HG02571 (cell line): ENCODE data around the gene AZU1.
"Not testable (repeated sequence)": the region's sequence is repeated elsewhere in the genome, so short reads cannot be mapped to it uniquely, and the experiment has no call there.

Source experiments
- ATAC-seq: cut with Tn5 transposase; IDR thresholded peaks from one replicate; pipeline ENCODE4 v1.9.1; 2021; ENCODE audit warnings: mild to moderate bottlenecking, moderate library complexity; ENCODE audit not compliant: unreplicated experiment

The AZU1 gene

DNA sequence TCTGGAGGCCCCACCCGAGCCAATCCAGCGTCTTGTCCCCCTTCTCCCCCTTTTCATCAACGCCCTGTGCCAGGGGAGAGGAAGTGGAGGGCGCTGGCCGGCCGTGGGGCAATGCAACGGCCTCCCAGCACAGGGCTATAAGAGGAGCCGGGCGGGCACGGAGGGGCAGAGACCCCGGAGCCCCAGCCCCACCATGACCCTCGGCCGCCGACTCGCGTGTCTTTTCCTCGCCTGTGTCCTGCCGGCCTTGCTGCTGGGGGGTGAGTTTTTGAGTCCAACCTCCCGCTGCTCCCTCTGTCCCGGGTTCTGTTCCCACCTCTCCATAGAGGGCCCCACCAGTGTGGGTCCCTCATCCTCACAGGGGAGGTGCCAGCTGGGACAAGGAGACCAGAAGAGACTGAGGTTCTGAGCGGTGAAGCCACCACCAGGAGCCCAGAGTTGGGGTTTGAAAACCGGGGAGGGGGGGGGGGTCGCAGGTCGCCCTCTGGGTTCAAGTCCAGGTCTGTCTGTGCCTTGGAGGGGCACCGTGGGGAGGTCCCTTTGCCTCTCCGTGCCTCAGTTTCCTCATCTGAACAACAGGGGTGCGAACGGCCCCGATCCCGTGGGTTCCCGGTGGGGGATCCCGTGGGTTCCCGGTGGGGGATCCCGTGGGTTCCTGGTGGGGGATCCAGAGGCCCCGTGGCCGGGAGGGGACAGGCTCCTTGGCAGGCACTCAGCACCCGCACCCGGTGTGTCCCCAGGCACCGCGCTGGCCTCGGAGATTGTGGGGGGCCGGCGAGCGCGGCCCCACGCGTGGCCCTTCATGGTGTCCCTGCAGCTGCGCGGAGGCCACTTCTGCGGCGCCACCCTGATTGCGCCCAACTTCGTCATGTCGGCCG lies 24.7 kb downstream of the AZU1 start, which contains the start of gene ELANE:
Gene ELANE, plus strand, starts transcription at position 168 of the 878 bp plus-strand sequence. Its CDS starts 26 bp downstream, at position 194.
- ATAC-seq, result no peak

DNA sequence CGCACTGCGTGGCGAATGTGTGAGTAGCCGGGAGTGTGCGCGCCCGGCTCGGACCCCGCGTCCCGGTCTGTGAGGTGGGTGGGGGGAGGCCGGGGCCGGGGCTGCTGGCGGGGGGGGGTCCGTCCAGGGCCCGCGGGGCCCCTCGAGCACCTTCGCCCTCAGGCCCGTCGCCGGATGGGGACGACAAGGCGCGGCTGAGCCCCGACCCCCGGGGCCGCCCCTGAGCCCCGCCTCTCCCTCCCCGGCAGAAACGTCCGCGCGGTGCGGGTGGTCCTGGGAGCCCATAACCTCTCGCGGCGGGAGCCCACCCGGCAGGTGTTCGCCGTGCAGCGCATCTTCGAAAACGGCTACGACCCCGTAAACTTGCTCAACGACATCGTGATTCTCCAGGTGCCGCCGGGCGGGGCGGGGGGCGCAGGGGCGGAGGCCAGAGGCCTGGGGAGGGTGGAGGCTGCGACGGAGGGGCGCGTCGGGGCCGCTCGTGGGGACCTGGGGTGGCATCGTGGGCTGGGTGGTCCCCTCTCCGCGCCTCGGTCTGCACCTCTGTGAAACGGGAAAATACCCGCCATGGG lies 25.5 kb downstream of the AZU1 start:
- no peak for ATAC-seq

DNA sequence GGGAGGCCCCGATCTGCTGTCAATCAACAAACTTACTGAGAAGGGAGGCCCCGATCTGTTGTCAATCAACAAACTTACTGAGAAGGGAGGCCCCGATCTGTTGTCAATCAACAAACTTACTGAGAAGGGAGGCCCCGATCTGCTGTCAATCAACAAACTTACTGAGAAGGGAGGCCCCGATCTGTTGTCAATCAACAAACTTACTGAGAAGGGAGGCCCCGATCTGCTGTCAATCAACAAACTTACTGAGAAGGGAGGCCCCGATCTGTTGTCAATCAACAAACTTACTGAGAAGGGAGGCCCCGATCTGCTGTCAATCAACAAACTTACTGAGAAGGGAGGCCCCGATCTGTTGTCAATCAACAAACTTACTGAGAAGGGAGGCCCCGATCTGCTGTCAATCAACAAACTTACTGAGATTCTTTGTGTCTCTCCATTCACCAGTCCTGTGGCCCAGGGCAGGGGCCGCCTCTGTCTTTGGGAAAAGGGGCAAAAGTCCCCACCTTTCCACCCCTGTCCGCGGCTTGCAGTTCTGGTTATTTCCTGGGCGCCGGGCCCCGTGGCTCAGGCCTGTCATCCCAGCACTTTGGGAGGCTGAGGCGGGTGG lies 26.1 kb downstream of the AZU1 start:
- ATAC-seq, result not testable (repeated sequence)

DNA sequence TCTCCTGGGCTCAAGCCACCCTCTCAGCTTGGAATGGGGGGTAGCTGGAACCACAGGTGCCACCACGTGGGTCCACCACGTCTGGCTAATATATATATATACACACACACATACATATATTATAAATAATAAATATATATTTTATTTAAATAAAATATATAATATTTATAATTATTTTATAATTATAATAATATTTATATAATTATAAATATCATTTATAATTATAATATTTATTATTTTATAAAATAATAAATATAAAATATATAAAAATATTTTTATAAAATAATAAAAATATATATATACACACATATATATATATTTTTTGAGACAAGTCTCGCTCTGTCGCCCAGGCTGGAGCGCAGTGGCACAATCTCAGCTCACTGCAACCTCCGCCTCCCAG lies 26.9 kb downstream of the AZU1 start:
- no peak for ATAC-seq

DNA sequence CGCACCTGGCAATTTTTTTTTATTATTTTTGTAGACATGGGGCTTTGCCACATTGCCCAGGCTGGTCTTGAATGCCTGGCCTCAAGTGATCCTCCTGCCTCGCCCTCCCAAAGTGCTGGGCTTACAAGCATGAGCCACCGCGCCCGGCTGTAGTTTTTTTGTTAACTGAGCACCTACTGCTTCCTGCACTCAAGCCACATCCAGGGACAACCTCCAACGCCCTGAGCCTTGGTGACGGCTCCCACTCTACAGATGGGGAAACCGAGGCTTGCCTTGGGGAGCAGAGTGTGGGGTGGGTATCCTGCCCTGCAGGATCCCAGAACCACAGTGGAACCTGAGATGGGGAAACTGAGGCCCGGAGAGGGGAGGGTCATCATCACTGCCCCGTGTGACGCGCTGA lies 27.5 kb downstream of the AZU1 start:
- ATAC-seq, result no peak

DNA sequence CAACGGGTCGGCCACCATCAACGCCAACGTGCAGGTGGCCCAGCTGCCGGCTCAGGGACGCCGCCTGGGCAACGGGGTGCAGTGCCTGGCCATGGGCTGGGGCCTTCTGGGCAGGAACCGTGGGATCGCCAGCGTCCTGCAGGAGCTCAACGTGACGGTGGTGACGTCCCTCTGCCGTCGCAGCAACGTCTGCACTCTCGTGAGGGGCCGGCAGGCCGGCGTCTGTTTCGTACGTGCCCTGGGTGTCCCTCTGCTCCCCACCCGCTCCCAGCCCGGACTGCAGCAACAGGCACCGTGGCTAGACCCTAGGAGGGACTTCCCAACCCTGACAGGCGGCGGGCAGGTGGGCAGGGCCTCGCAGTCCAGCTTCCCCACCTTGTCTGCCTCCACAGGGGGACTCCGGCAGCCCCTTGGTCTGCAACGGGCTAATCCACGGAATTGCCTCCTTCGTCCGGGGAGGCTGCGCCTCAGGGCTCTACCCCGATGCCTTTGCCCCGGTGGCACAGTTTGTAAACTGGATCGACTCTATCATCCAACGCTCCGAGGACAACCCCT lies 28.0 kb downstream of the AZU1 start:
- no peak for ATAC-seq

DNA sequence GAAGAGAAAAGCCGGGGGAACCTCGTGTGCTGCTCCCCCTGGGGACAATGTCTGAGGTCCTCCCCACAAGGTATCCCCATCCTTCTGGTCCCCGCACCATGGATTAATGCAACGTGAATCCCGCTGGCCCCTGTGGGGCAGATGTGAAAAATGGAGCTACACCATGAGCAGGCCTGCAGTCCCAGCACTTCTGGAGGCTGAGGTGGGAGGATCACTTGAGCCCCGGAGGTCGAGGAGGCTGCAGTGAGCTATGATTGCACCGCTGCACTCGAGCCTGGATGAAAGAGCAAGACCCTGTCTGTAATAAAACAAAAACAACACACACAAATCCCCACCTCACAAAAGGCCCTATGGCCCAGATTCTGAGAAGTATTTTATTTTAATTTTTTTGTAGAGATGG lies 30.6 kb downstream of the AZU1 start:
- ATAC-seq, result no peak

DNA sequence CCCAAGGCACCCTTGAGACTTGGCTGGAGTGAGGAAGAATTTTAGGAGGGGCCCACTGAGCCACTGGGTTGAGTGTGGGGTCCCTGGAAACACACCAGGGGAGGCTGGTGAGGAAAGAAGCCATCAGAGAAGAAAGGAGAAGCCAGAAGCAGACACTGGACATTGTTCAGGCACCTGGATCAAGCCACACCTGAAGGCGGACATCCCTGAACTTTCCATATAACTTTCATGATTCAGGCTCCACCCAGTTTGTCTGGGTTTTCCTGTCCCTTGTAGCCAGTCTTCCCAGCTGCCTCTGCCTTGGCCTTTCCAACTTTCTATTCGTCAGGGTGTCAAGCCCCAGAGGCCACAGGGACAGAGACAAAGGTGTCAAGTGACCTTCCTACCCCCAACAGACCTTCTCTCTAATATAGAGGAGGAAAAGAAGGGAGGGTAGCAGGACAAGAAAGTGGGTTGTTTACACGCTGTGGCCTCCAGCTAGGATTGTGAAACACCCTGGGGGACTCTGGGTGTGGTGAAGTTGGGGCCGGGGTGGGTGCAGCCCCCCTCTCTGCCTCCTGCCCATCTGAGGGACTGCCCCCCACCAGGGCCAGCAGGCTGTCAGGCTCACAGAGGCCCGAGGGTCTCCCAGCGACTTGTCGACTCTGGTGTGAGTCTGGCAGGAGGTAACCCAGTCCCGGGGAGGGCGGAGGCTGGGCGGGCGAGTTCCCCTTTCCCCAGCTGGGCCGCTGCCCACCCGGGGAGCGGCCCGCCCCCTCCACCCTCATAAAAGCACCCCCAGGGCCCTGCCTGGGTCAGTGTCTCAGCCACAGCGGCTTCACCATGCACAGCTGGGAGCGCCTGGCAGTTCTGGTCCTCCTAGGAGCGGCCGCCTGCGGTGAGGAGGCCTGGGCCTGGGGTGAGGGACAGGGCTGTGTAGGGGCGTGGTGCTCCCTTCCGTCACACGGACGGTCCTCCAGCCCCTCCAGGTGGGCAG lies 31.5 kb downstream of the AZU1 start, which contains the start of gene CFD:
Gene CFD, plus strand, starts transcription at position 797 of the 976 bp plus-strand sequence. Its CDS starts 26 bp downstream, at position 823.
- no peak for ATAC-seq

DNA sequence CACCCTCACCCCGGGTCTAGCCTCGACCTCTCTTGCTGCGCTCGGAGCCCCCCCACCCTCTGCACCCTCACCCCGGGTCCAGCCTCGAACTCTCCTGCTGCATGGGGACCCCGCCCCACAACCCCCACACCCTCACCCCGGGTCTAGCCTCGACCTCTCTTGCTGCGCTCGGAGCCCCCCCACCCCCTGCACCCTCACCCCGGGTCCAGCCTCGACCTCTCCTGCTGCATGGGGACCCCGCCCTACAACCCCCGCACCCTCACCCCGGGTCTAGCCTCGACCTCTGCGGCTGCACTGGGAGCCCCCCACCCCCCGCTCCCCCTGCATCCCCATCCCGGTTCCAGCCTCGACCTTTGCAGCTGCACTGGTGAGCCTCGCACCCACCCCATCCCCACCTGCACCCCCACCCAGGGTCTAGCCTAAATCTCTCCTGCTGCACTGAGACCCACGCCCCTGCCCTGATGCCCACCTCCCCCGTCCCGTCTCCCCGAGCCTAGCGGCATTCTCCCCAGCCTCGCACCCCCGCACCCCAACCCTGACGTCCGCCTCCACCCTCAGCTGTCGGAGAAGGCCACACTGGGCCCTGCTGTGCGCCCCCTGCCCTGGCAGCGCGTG lies 33.6 kb downstream of the AZU1 start:
- no peak for ATAC-seq

DNA sequence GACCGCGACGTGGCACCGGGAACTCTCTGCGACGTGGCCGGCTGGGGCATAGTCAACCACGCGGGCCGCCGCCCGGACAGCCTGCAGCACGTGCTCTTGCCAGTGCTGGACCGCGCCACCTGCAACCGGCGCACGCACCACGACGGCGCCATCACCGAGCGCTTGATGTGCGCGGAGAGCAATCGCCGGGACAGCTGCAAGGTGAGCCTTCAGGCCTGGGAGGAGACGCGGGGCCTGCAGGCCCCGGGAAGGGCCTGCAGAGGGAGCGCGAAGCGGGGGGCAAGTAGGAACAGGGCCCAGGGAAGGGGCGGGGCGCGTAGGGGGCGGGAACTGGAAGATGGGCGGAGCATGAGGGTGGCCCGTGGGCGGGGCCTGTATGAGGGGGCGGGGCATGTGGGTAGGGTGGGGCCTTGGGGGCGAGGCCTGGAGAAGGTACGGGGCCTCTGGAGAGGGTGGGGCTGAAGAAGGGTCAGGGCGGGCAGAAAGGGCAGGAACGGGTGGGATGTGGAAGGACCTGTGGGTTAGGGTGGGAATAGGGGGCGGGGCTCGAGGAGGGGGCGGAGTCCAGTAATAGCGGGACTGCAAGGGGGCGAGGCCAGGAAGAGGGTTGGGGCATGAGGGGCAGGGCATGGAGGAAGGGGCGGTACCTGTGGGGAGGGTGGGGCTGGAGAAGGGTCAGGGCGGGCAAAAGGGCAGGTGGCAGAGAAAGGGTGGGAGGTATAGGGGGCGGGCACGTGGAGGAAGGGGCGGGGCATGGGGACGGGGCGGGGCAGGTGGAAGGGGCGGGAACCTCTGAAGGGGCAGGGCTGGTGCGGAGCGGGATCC lies 34.3 kb downstream of the AZU1 start:
- ATAC-seq, result no peak

DNA sequence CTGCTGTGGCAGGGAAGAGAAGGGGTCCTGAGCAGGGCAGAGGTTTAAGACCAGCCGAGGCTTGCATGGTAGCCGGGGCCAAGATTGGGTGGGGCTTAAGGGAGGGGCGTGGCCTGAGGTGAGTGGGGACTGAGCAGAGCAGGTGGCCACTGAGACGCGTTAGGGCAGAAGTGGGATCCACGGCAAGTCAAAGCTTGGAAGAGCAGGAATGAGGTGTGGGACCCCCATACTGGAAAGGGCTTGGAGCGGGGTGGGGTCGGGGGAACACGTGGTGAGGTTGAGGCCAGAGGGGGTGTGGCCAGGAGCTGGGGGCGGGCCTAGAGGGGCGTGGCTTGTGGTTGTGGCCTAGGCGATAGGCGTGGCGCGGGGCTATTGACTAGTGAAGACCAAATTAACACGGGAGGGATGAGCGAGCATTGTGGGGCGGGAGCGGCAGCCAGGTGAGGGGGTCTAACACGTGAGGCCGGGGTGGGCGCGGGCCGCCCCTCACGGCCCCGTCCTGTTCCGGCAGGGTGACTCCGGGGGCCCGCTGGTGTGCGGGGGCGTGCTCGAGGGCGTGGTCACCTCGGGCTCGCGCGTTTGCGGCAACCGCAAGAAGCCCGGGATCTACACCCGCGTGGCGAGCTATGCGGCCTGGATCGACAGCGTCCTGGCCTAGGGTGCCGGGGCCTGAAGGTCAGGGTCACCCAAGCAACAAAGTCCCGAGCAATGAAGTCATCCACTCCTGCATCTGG lies 35.1 kb downstream of the AZU1 start:
- ATAC-seq, result no peak

DNA sequence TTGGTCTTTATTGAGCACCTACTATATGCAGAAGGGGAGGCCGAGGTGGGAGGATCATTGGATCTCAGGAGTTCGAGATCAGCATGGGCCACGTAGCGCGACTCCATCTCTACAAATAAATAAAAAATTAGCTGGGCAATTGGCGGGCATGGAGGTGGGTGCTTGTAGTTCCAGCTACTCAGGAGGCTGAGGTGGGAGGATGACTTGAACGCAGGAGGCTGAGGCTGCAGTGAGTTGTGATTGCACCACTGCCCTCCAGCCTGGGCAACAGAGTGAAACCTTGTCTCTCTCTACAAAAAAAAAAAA lies 35.6 kb downstream of the AZU1 start:
- ATAC-seq, result no peak

DNA sequence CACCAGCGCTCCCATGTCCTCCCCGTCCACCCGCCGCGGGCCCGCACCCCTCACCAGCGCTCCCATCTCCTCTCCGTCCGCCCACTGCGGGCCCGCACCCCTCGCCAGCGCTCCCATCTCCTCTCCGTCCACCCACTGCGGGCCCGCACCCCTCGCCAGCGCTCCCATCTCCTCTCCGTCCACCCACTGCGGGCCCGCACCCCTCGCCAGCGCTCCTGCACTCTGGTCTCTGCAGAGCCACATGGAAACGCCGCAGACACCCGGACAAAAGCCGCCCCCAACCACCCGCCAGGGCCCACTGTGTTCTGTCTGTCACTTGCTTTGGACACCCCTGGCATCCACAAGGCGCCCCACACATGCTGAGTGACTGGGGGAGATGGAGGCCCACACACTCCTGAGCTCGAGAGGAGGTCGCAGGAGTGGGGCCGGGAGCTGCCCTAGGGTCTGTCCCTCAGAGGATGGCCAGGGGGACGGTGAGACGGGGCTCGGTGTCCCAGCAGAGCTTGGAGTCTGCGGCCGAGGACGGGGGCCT lies 39.2 kb downstream of the AZU1 start:
- no peak for ATAC-seq

DNA sequence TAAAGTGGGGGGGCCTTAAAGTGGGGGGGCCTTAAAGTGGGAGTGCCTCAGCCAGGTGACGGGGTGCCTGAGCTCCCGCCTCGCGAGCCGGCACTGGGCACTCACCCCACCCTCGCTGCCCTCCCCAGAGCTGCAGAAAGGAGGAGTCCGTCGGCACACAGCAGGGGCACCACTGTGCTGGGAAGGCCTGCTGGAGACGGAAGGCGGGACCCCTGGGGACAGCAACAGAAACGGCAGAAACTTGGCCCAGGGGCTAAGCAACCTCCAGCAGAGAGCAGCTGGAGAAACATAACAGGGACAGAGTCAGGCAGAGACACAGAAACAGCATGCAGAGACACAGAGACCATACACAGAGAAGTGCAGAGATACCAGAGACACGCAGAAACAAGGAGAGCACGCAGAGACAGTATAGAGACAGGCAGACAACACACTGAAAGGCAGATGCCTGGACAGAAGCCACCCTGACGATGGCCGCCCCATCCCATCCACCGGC lies 39.7 kb downstream of the AZU1 start:
- no peak for ATAC-seq

DNA sequence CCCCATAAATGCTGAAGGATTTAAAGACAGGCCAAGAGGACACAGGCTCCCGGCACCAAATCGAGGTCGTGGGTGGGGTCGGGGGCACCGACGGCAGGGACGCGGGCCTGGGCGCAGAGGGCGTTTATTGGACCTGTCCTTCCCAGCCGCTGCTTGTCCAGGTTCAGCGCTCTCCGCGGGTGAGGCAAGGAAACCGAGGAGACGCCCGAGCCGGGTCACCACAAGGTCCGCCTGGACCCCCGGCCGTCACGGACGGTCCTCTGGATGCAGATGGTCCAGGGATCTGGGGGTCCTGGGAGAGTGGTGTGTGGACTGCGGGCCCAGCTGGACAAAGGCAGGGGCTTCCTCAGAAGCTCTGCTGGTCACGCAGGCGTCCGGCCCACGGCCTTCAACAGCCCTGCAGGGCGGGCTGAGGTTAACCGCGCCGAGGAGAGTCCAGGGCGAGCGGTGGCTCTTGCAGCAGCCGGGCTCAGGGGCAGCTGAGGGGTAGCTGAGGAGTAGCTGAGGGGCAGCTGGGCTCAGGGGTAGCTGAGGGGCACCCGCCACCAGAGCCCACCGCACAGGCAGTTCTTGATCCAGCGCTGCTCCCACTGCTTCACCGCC lies 40.3 kb downstream of the AZU1 start:
- no peak for ATAC-seq

DNA sequence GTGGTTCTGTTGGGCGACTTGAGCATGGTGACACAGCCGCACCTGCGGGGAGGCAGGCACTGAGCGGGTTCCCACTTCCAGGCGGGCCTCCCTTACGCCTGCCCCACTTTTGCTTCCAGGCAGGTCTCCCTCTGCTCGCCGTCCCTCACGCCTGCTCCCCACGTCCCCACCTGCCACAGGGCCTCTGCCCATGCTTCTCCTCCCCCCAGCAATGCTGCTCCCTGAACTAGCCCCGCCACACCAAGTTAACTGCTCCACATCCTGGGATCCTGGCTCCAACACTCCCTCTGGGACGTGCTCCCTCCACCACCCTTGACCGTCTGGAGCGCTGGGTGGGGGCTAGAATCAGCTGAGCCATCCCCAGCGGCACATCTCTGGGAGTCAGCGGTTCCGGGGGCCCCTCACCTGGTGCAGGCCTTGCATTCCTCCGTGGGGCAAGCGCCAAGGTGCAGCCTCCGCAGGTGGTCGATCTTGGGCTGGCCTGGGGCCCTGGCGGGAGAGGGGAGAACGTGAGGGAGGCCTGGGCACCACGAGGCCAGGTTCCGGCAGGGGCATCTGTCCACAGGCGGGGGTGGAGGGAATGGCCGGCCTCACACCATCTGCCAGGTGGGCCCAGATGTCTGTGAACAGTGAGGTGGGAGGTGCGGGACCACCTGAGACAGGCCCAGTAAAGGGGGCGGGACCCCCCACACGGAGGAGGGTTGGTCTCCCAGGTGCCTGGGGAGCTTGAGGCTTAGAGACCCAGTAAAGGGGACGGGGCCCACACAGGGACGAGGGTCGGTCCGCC lies 41.0 kb downstream of the AZU1 start:
- no peak for ATAC-seq
